Measurements from ENCODE around the gene NFATC2. TPM values are rescaled to one million over a fixed set of nuclear protein-coding genes. Genes with fewer than 3 reads are reported as not detected.
"Not testable (repeated sequence)": the region's sequence is repeated elsewhere in the genome, so short reads cannot be mapped to it uniquely, and the experiment has no call there.

The NFATC2 gene
- total and polyA plus RNA-seq, 2 experiments from 2014 or later, result 4.9 to 8.3 TPM

GRCh38 chr20:51462566-51463276 is 79.8 kb downstream of the NFATC2 start:
- Histone ChIP-seq H2AFZ (no peak overlapping the region), H3K27ac (no peak overlapping the region)

GRCh38 chr20:51461846-51462245 is 80.7 kb downstream of the NFATC2 start:
- not testable (repeated sequence) for H3K4me1 ChIP-seq (ENCODE audit: insufficient read depth); H4K20me1 ChIP-seq (ENCODE audit: insufficient read depth, poor library complexity, severe bottlenecking); H3K9me2 ChIP-seq (replicated peaks; ENCODE audit: insufficient read depth); H3K4me3 ChIP-seq; H3K27ac ChIP-seq; H2AFZ ChIP-seq; DNase-seq (ENCODE audit: low spot score); H3K27me3 ChIP-seq; H3K9me3 ChIP-seq (ENCODE audit: low read depth); H3K79me2 ChIP-seq; H3K36me3 ChIP-seq (replicated peaks; ENCODE audit: insufficient read depth, low read depth); H3K4me2 ChIP-seq
- WGBS (ENCODE audit: low lambda C conversion rate, missing lambda C conversion rate), result 93% methylated on average over 5 of the region's 5 CpGs

More at GRCh38 chr20:51462566-51463276, 79.8 kb downstream of the NFATC2 start:
- H3K79me2 ChIP-seq, result no peaks in the 10 kb centered on the region
- H3K9me3 ChIP-seq (ENCODE audit: low read depth), result no peaks in the 10 kb centered on the region
- 68% methylated on average over 11 of the region's 12 CpGs for WGBS (ENCODE audit: low lambda C conversion rate, missing lambda C conversion rate)
- TF ChIP-seq EZH2 (IDR thresholded peaks at IDR 0.05; ENCODE audit: borderline replicate concordance), result no peak
- TF ChIP-seq EZH2phosphoT487 (IDR thresholded peaks at IDR 0.05; ENCODE audit: low read depth, severe bottlenecking, unreplicated experiment), result no peak
- no peak for TF ChIP-seq CTCF (IDR thresholded peaks at IDR 0.05; ENCODE audit: poor library complexity)
- H3K9me2 ChIP-seq (replicated peaks; ENCODE audit: insufficient read depth), result no peaks in the 10 kb centered on the region
- no peak overlapping the region for H3K4me3 ChIP-seq
- DNase-seq (ENCODE audit: low spot score), result peak; percentile 52
- H3K4me1 ChIP-seq (ENCODE audit: insufficient read depth), result peaks cover 6% of the 10 kb centered on the region
- H3K27me3 ChIP-seq, result no peaks in the 10 kb centered on the region
- H4K20me1 ChIP-seq (ENCODE audit: insufficient read depth, poor library complexity, severe bottlenecking), result no peaks in the 10 kb centered on the region
- no peaks in the 10 kb centered on the region for H3K36me3 ChIP-seq (replicated peaks; ENCODE audit: insufficient read depth, low read depth)
- no peak overlapping the region for H3K4me2 ChIP-seq

- H3K27ac ChIP-seq, result no peak overlapping the region
- no peaks in the 10 kb centered on the region for H3K27me3 ChIP-seq
- H3K9me2 ChIP-seq (replicated peaks; ENCODE audit: insufficient read depth), result no peaks in the 10 kb centered on the region
- TF ChIP-seq EZH2phosphoT487 (IDR thresholded peaks at IDR 0.05; ENCODE audit: low read depth, severe bottlenecking, unreplicated experiment) (no peak), EZH2 (IDR thresholded peaks at IDR 0.05; ENCODE audit: borderline replicate concordance) (no peak), CTCF (IDR thresholded peaks at IDR 0.05; ENCODE audit: poor library complexity) (no peak)
- no peak overlapping the region for H2AFZ ChIP-seq
- H3K4me1 ChIP-seq (ENCODE audit: insufficient read depth), result peaks cover 13% of the 10 kb centered on the region
- no peaks in the 10 kb centered on the region for H3K79me2 ChIP-seq
- no peaks in the 10 kb centered on the region for H4K20me1 ChIP-seq (ENCODE audit: insufficient read depth, poor library complexity, severe bottlenecking)
- H3K9me3 ChIP-seq (ENCODE audit: low read depth), result no peaks in the 10 kb centered on the region
- no peak for DNase-seq (ENCODE audit: low spot score)
- H3K4me3 ChIP-seq, result no peak overlapping the region
- no peak overlapping the region for H3K4me2 ChIP-seq
- H3K36me3 ChIP-seq (replicated peaks; ENCODE audit: insufficient read depth, low read depth), result no peaks in the 10 kb centered on the region
- WGBS (ENCODE audit: low lambda C conversion rate, missing lambda C conversion rate), result 75% methylated on average over 8 of the region's 8 CpGs
Measured at GRCh38 chr20:51461306-51461705, 81.2 kb downstream of the NFATC2 start.

GRCh38 chr20:51460569-51461265 is 81.8 kb downstream of the NFATC2 start:
- H3K36me3 ChIP-seq (replicated peaks; ENCODE audit: insufficient read depth, low read depth), result no peaks in the 10 kb centered on the region
- peaks cover 16% of the 10 kb centered on the region for H3K4me1 ChIP-seq (ENCODE audit: insufficient read depth)
- no peaks in the 10 kb centered on the region for H3K9me3 ChIP-seq (ENCODE audit: low read depth)
- no peaks in the 10 kb centered on the region for H4K20me1 ChIP-seq (ENCODE audit: insufficient read depth, poor library complexity, severe bottlenecking)
- H3K4me3 ChIP-seq, result no peak overlapping the region
- H3K4me2 ChIP-seq, result no peak overlapping the region
- no peak overlapping the region for H3K27ac ChIP-seq
- H3K9me2 ChIP-seq (replicated peaks; ENCODE audit: insufficient read depth), result no peaks in the 10 kb centered on the region
- WGBS (ENCODE audit: low lambda C conversion rate, missing lambda C conversion rate), result 78% methylated on average over 13 of the region's 13 CpGs
- H2AFZ ChIP-seq, result no peak overlapping the region
- no peaks in the 10 kb centered on the region for H3K27me3 ChIP-seq
- H3K79me2 ChIP-seq, result no peaks in the 10 kb centered on the region
- no peak for DNase-seq (ENCODE audit: low spot score)
- TF ChIP-seq EZH2phosphoT487 (IDR thresholded peaks at IDR 0.05; ENCODE audit: low read depth, severe bottlenecking, unreplicated experiment) (no peak), CTCF (IDR thresholded peaks at IDR 0.05; ENCODE audit: poor library complexity) (no peak)
